Esophagus squamous epithelium (tissue), 4 donors: ENCODE measurements around the gene OPCML.

ENCODE experiments used
- CTCF ChIP-seq, 6 experiments: fragments of 450-650 bp in 4 of 6; fragments of 200-600 bp in 2 of 6; sonication (generic) in 2 of 6; IDR thresholded peaks; one replicate each; pipeline ENCODE4 v1.5.1; 2016 to 2019; ENCODE audit warnings: antibody characterized with exemption in 6 of 6, mild to moderate bottlenecking in 4 of 6, moderate library complexity in 4 of 6
- POLR2A ChIP-seq, 4 donors: fragments of 450-650 bp; IDR thresholded peaks; one replicate each; pipeline ENCODE4 v1.6.1; 2017; ENCODE audit warnings: antibody characterized with exemption in 4 of 4, mild to moderate bottlenecking in 4 of 4, moderate library complexity in 3 of 4

- TF ChIP-seq CTCF (IDR thresholded peaks at IDR 0.05) = no peak
- no peak for TF ChIP-seq POLR2A (IDR thresholded peaks at IDR 0.05)
Observed at GRCh38 chr11:133047036-133047770, 485.1 kb downstream of the OPCML start.
